Measurements from ENCODE around the gene FGF14.

Gene FGF14

DNA sequence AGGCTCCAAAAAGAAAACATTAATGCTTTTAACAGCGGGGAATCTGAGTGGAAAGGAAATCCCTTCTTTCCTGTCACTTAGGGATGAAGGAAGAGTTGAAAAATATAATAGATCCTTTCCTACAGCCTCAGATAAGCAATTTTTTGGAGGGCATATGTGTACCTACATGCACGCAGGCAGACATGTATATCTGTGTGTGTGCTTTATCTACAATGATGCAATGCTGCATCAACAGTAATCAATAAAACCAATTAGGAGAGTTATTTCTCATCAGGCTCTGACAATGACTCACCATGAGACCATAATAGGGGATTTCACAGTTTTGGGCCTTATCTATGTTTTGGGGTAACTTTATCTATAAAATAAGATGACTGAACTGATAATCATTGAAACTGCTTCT lies 505.3 kb downstream of the FGF14 start:
- H3K27me3 ChIP-seq (ENCODE audit: low read length): no peaks in the 10 kb centered on the region
- H4K20me1 ChIP-seq (ENCODE audit: low read depth, low read length): no peaks in the 10 kb centered on the region
- no peak overlapping the region for H3K9ac ChIP-seq (ENCODE audit: low read length)
- H2AFZ ChIP-seq (ENCODE audit: low read depth, low read length, severe bottlenecking): no peak overlapping the region
- TF ChIP-seq, protein P1, sequence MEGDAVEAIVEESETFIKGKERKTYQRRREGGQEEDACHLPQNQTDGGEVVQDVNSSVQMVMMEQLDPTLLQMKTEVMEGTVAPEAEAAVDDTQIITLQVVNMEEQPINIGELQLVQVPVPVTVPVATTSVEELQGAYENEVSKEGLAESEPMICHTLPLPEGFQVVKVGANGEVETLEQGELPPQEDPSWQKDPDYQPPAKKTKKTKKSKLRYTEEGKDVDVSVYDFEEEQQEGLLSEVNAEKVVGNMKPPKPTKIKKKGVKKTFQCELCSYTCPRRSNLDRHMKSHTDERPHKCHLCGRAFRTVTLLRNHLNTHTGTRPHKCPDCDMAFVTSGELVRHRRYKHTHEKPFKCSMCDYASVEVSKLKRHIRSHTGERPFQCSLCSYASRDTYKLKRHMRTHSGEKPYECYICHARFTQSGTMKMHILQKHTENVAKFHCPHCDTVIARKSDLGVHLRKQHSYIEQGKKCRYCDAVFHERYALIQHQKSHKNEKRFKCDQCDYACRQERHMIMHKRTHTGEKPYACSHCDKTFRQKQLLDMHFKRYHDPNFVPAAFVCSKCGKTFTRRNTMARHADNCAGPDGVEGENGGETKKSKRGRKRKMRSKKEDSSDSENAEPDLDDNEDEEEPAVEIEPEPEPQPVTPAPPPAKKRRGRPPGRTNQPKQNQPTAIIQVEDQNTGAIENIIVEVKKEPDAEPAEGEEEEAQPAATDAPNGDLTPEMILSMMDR (IDR thresholded peaks at IDR 0.05; ENCODE audit: insufficient read depth, low read length, poor library complexity, severe bottlenecking): no peak
- TF ChIP-seq EZH2phosphoT487 (conservative IDR thresholded peaks at IDR 0.05; ENCODE audit: low read length): no peak
- no peaks in the 10 kb centered on the region for H3K36me3 ChIP-seq (ENCODE audit: low read length)
- no peaks in the 10 kb centered on the region for H3K9me2 ChIP-seq (replicated peaks; ENCODE audit: insufficient read depth, low read length)
- no peaks in the 10 kb centered on the region for H3F3A ChIP-seq (ENCODE audit: insufficient read depth)
- no peaks in the 10 kb centered on the region for H3K9me3 ChIP-seq (ENCODE audit: insufficient read depth, low read length)
- H3K4me3 ChIP-seq (ENCODE audit: insufficient read depth, low read length, poor library complexity, severe bottlenecking): no peak overlapping the region
- H3K79me2 ChIP-seq (ENCODE audit: insufficient read depth, low read length): no peaks in the 10 kb centered on the region
- no peak overlapping the region for H3K4me2 ChIP-seq (ENCODE audit: low read depth, low read length, poor library complexity, severe bottlenecking)
- no peak overlapping the region for H3K27ac ChIP-seq (ENCODE audit: low read depth, low read length)

DNA sequence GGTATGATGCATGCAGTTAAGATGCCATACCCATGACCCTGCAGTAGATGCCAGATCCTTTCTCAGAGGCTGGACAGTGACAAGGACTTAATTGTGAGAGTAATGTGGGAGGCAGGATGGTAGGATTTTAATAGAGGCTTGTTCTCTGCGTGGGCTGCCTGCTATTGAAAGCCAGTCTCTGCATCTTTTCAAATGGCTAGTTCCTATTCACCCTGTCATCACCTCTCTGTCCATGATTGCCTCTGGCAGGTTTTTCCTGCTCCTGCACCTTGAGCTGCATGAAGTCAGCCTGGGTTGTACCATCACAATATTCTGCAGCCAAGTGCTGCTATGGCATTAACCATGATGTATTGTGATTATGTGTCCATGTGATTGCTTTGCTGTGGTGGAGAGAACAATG lies 508.8 kb downstream of the FGF14 start:
- no peaks in the 10 kb centered on the region for H3K36me3 ChIP-seq (ENCODE audit: low read length)
- H3K9me3 ChIP-seq (ENCODE audit: insufficient read depth, low read length): no peaks in the 10 kb centered on the region
- H3K4me2 ChIP-seq (ENCODE audit: low read depth, low read length, poor library complexity, severe bottlenecking): no peak overlapping the region
- H3K9ac ChIP-seq (ENCODE audit: low read length): no peak overlapping the region
- H2AFZ ChIP-seq (ENCODE audit: low read depth, low read length, severe bottlenecking): no peak overlapping the region
- no peaks in the 10 kb centered on the region for H3K9me2 ChIP-seq (replicated peaks; ENCODE audit: insufficient read depth, low read length)
- no peaks in the 10 kb centered on the region for H4K20me1 ChIP-seq (ENCODE audit: low read depth, low read length)
- no peak overlapping the region for H3K4me3 ChIP-seq (ENCODE audit: insufficient read depth, low read length, poor library complexity, severe bottlenecking)
- H3F3A ChIP-seq (ENCODE audit: insufficient read depth): no peaks in the 10 kb centered on the region
- H3K79me2 ChIP-seq (ENCODE audit: insufficient read depth, low read length): no peaks in the 10 kb centered on the region
- TF ChIP-seq EZH2phosphoT487 (conservative IDR thresholded peaks at IDR 0.05; ENCODE audit: low read length): no peak
- TF ChIP-seq, protein P1 (IDR thresholded peaks at IDR 0.05; ENCODE audit: insufficient read depth, low read length, poor library complexity, severe bottlenecking): no peak
- no peaks in the 10 kb centered on the region for H3K27me3 ChIP-seq (ENCODE audit: low read length)
- H3K27ac ChIP-seq (ENCODE audit: low read depth, low read length): no peak overlapping the region

DNA sequence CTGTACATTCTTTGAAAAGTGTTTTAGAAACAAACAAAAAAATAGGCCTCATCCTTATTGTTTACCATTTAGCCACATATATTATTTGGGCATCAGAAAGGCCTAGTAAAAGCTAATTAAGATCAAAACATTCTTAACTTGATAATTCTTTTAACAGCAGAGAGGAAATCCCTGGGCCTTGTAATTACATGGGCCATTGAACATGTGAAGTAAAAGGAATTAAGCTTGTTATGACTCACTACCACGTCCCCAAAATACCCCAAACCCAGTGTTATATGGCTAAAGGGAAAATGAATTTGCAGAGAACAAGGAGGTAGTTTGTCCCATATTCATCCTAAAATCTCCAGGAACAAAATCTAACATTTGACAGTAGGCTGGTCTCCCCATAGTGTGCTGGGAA lies 509.6 kb downstream of the FGF14 start:
- H3K36me3 ChIP-seq (ENCODE audit: low read length): no peaks in the 10 kb centered on the region
- H3K9me3 ChIP-seq (ENCODE audit: insufficient read depth, low read length): no peaks in the 10 kb centered on the region
- no peaks in the 10 kb centered on the region for H3K79me2 ChIP-seq (ENCODE audit: insufficient read depth, low read length)
- H3K27me3 ChIP-seq (ENCODE audit: low read length): no peaks in the 10 kb centered on the region
- H2AFZ ChIP-seq (ENCODE audit: low read depth, low read length, severe bottlenecking): no peak overlapping the region
- no peak overlapping the region for H3K9ac ChIP-seq (ENCODE audit: low read length)
- no peak for TF ChIP-seq EZH2phosphoT487 (conservative IDR thresholded peaks at IDR 0.05; ENCODE audit: low read length)
- TF ChIP-seq, protein P1 (IDR thresholded peaks at IDR 0.05; ENCODE audit: insufficient read depth, low read length, poor library complexity, severe bottlenecking): no peak
- H3K4me3 ChIP-seq (ENCODE audit: insufficient read depth, low read length, poor library complexity, severe bottlenecking): no peak overlapping the region
- no peaks in the 10 kb centered on the region for H3F3A ChIP-seq (ENCODE audit: insufficient read depth)
- no peaks in the 10 kb centered on the region for H3K9me2 ChIP-seq (replicated peaks; ENCODE audit: insufficient read depth, low read length)
- no peak overlapping the region for H3K4me2 ChIP-seq (ENCODE audit: low read depth, low read length, poor library complexity, severe bottlenecking)
- no peak overlapping the region for H3K27ac ChIP-seq (ENCODE audit: low read depth, low read length)
- H4K20me1 ChIP-seq (ENCODE audit: low read depth, low read length): no peaks in the 10 kb centered on the region
